ENCODE results near the gene TCF4.
A peak's percentile ranks its signal among the peaks of the same experiment; 100 is the strongest.

The TCF4 gene

GRCh38 chr18:55385770-55386169 lies 202.2 kb downstream of the TCF4 start:
- DNase-seq (ENCODE audit: low spot score) = no peak

- DNase-seq (ENCODE audit: low spot score) = peak; percentile 67
Measured at GRCh38 chr18:55384551-55385275, 203.3 kb downstream of the TCF4 start.

- DNase-seq (ENCODE audit: low spot score) = no peak
Measured at GRCh38 chr18:55384115-55384514, 203.9 kb downstream of the TCF4 start.

- no peak for DNase-seq (ENCODE audit: low spot score)
Measured at GRCh38 chr18:55382277-55382805, 205.7 kb downstream of the TCF4 start.

GRCh38 chr18:55381277-55381676 lies 206.7 kb downstream of the TCF4 start:
- DNase-seq (ENCODE audit: low spot score) = no peak

- DNase-seq (ENCODE audit: low spot score) = no peak
Measured at GRCh38 chr18:55380589-55380988, 207.4 kb downstream of the TCF4 start.

- DNase-seq (ENCODE audit: low spot score) = no peak
Measured at GRCh38 chr18:55376387-55376786, 211.6 kb downstream of the TCF4 start.

GRCh38 chr18:55375930-55376329 lies 212.1 kb downstream of the TCF4 start:
- DNase-seq (ENCODE audit: low spot score) = no peak

GRCh38 chr18:55374741-55375140 lies 213.3 kb downstream of the TCF4 start:
- DNase-seq (ENCODE audit: low spot score) = no peak

- no peak for DNase-seq (ENCODE audit: low spot score)
Measured at GRCh38 chr18:55372209-55372608, 215.8 kb downstream of the TCF4 start.

GRCh38 chr18:55370936-55371335 lies 217.1 kb downstream of the TCF4 start:
- DNase-seq (ENCODE audit: low spot score) = no peak

GRCh38 chr18:55369346-55369745 lies 218.6 kb downstream of the TCF4 start:
- DNase-seq (ENCODE audit: low spot score) = no peak

GRCh38 chr18:55365342-55365741 lies 222.7 kb downstream of the TCF4 start:
- DNase-seq (ENCODE audit: low spot score) = no peak

GRCh38 chr18:55362303-55362702 lies 225.7 kb downstream of the TCF4 start:
- DNase-seq (ENCODE audit: low spot score) = no peak

GRCh38 chr18:55361492-55362250 lies 226.3 kb downstream of the TCF4 start:
- no peak for DNase-seq (ENCODE audit: low spot score)

GRCh38 chr18:55360061-55360460 lies 227.9 kb downstream of the TCF4 start:
- DNase-seq (ENCODE audit: low spot score) = no peak

GRCh38 chr18:55356815-55357214 lies 231.2 kb downstream of the TCF4 start:
- no peak for DNase-seq (ENCODE audit: low spot score)

- DNase-seq (ENCODE audit: low spot score) = no peak
Measured at GRCh38 chr18:55355223-55355622, 232.8 kb downstream of the TCF4 start.

GRCh38 chr18:55354795-55355194 lies 233.2 kb downstream of the TCF4 start:
- no peak for DNase-seq (ENCODE audit: low spot score)

GRCh38 chr18:55353806-55354205 lies 234.2 kb downstream of the TCF4 start:
- no peak for DNase-seq (ENCODE audit: low spot score)

GRCh38 chr18:55353391-55353790 lies 234.6 kb downstream of the TCF4 start:
- DNase-seq (ENCODE audit: low spot score) = no peak

GRCh38 chr18:55351980-55352714 lies 235.8 kb downstream of the TCF4 start:
- peak; percentile 48 for DNase-seq (ENCODE audit: low spot score)

- DNase-seq (ENCODE audit: low spot score) = no peak
Measured at GRCh38 chr18:55351241-55351691, 236.7 kb downstream of the TCF4 start.
